Activated T-helper 9 cell treated with anti-CD3 and anti-CD28 coated beads, Interleukin-2, amount 50 U/mL, for 16 hours (primary cell): ENCODE results near the gene USP46.
A peak's percentile ranks its signal among the peaks of the same experiment; 100 is the strongest.

Experiments used
- DNase-seq: peaks from one replicate; pipeline ENCODE4 v3.0.0-alpha.2; 2020; ENCODE audit warnings: low read depth

The USP46 gene, protein sequence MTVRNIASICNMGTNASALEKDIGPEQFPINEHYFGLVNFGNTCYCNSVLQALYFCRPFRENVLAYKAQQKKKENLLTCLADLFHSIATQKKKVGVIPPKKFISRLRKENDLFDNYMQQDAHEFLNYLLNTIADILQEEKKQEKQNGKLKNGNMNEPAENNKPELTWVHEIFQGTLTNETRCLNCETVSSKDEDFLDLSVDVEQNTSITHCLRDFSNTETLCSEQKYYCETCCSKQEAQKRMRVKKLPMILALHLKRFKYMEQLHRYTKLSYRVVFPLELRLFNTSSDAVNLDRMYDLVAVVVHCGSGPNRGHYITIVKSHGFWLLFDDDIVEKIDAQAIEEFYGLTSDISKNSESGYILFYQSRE

GRCh38 chr4:52659001-52659721, at the start of gene USP46:
Gene USP46, minus strand, starts transcription at chr4:52659301. Its CDS starts 151 bp downstream, at chr4:52659150.
- peak; percentile 38 for DNase-seq

- DNase-seq: no peak
These were observed 45.6 kb upstream of the USP46 start for GRCh38 chr4:52704661-52705060.

DNA sequence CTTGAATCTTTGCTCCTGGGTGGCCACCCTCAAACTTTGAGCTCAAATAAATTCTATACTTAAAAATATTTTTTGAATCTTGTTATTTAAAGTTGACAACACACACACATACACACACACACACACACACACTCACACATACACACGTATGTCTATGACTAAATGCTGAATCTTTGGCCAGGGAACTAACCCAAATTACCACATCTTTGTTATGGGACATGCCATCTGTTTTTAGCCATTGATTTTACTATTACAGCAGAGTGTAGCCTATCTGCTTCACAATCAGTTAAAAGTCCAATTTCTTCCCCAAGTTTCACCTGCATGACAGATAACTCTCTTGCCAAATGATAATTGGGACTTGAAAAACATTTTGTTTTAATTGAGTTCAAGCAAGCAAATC, 45.0 kb upstream of the USP46 start:
- no peak for DNase-seq

DNA sequence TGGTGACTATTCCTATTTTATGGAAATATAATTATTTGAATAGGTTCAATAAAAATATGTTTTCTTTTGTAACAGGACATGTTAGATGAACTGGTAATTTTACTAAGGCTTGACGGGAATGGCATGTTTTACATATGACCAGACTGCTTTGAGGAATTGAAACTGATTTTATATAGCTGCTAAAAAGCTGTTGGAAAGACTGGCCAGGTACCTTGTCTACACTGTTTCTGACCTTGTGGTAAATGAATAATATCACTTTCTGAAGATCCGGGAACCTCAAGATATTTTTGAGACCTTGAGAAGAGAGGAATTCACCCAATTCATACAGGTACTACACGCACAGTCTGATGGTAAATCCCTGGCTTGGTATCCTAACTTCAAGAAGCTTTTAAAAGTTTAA, 42.1 kb upstream of the USP46 start:
- DNase-seq: no peak

GRCh38 chr4:52694936-52695335, 35.8 kb upstream of the USP46 start:
- no peak for DNase-seq

DNA sequence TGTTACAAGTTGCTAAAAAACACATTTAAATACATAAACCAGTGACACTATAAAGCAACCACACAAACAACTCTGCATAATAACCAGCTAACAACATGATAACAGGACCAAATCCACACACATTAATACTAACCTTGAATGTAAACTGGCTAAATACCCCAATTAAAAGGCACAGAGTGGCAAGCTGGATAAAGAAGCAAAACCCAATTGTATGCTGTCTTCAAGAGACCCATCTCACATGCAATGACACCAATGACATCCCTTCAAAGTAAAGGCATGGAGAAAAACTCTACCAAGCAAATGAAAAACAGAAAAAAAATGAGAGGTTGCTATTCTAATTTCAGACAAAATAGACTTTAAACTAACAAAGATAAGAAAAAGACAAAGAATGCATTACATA, 34.4 kb upstream of the USP46 start:
- no peak for DNase-seq

- DNase-seq: no peak
These were observed 30.0 kb upstream of the USP46 start for GRCh38 chr4:52689096-52689495.

- DNase-seq: no peak
These were observed 28.6 kb upstream of the USP46 start for GRCh38 chr4:52687696-52688095.

GRCh38 chr4:52685316-52685715, 26.2 kb upstream of the USP46 start:
- no peak for DNase-seq

GRCh38 chr4:52684896-52685295, 25.8 kb upstream of the USP46 start:
- DNase-seq: no peak

DNA sequence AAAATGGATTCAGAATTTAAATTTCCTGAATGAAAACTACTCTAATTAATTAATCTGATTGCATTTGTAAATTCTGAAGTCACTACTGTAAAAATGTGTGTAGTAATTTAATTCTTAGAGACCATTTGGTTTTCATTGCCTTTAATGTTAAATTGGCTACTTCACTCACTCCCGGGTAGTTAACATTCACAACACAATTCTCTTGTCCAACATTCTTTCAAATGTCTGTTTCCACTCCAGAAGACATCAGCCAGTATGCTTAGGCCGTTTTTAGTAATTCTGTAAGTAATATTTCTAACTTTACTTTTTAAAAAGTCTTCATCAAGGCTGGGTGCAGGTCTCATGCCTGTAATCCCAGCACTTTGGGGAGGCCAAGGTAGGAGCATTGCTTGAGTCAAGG, 21.3 kb upstream of the USP46 start:
- DNase-seq: no peak

DNA sequence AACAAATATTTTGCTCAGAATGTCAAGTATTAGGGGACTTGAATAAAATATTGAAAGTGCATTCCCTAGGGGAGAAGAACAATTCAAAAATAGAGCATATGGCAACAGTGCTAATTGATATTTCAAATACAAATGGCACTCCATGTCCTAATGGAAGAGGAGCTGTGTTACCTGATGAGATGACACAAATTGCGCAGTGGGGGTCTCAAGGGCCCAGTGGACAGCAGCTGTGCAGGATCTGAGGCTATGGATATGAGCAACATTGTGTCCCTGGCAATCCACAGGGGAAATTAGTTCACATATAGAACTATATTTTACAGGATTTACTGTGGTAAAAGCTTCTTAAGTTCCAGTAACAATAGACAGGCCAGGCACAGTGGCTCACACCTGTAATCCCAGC, 17.4 kb upstream of the USP46 start:
- no peak for DNase-seq

- DNase-seq: no peak
These were observed 16.0 kb upstream of the USP46 start for GRCh38 chr4:52675111-52675510.

GRCh38 chr4:52670739-52671138, 11.6 kb upstream of the USP46 start:
- DNase-seq: no peak

DNA sequence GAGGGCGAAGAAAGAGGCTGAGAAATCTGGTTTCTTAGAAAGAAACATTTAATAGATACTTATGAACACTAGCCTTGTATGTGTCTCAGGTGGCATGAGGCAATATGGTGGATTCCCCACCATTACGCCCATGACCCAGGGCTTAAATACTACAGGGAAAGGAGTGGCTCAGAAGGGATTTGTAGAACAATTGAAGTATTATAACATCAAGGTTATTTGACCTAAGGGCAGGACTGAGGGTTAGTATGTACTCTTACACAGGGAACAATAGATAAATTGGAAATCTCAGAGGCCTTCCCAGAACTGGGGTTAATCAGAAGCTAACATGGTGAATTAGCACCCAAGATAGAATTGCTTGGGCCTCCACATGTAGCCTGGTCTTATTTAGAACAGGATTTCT, 11.0 kb upstream of the USP46 start:
- no peak for DNase-seq

DNA sequence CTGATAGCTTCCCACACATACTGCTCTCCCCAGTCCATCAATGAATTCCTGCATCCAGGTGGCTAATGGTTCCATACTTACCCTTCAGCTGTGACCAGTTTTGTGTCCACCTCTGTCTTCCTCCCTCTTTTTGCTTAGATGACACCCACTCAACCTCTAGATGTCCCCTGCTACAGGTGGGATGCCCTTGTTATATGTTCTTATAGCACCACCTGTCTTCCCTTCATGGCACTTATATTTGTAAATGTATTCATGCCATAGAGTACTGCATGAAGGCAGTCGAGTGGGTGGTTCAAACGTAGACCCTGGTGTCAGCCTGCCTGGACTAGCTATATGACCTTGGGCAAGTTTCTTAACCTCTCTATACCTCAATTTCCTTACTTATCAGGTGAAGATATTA, 6.5 kb upstream of the USP46 start:
- no peak for DNase-seq

DNA sequence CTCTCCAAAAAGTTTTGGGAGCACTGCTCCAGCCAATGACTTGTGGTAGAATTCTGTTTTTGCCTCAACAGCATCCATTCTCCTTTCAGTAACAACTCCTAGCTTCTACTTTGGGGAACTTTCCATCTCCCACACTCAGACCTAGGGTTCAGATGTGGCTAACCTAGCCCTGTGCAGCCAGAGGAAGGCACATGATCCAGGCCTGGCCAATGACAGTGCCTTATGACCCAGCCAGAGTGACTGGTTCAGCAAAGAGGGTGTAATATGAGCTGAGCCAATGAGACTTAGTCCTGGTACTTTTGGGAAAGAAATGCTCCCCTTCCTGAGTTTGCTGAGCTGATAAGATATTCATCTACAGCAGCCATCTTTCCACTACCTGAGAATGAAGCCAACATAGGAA, 5.4 kb upstream of the USP46 start:
- no peak for DNase-seq

- no peak for DNase-seq
These were observed 3.0 kb upstream of the USP46 start for GRCh38 chr4:52661966-52662690.

DNA sequence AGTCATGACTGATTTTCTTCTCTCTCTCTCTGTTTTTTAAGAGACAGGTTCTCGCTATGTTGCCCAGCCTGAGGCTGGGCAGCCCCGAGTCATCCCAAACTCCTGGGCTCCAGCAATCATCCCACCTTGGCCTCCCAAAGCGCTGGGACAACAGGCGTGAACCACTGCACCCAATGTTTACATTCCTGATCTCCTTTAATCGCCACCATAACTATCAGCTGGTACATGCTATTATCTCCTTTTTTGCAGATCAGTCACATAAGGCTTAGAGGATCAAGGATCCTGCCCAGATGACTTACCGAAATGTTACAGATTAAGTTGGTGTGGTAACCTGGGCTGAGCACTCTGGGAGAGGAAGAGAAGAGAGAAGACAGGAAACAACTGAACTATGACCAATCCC, 1.5 kb upstream of the USP46 start:
- no peak for DNase-seq

GRCh38 chr4:52659722-52660261, 691 bp upstream of the USP46 start:
- no peak for DNase-seq

DNA sequence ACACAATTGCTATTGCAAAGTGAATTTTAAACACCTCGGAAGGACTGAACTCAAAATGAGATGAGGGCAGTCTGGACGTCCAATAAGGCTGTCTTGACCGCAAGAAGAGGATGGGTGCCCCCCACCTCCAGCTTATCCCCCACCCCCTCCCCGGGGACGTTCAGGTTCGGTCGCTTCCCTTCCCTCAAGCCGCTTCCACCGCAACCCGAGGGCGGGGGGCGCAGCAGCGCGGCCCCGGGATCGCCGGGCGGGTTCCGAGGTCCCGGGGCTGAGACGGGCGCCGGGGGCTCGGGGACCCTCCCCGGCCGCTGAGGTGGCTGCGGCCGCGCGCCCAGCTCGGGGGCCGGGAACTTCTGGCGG, 480 bp downstream of the USP46 start:
- DNase-seq: no peak

- DNase-seq: no peak
These were observed 1.2 kb downstream of the USP46 start for GRCh38 chr4:52657618-52658501.
